IPS-18a (cell line): Measurements from ENCODE around the gene SMC1A.
A peak's percentile ranks its signal among the peaks of the same experiment; 100 is the strongest.
"Not testable (repeated sequence)": the region's sequence is repeated elsewhere in the genome, so short reads cannot be mapped to it uniquely, and the experiment has no call there.

Experiments
- H3K27ac ChIP-seq: one replicate; pipeline ENCODE4 v1.5.1; 2013; ENCODE audit warnings: low read length
- H3K27me3 ChIP-seq: one replicate; pipeline ENCODE4 v1.6.1; 2013; ENCODE audit warnings: mild to moderate bottlenecking, low read length; ENCODE audit not compliant: control insufficient read depth, insufficient read depth
- H3K36me3 ChIP-seq: one replicate; pipeline ENCODE4 v1.6.1; 2013; ENCODE audit warnings: low read depth, low read length; ENCODE audit not compliant: control insufficient read depth
- H3K4me1 ChIP-seq: one replicate; pipeline ENCODE4 v1.6.1; 2013; ENCODE audit warnings: low read depth, low read length; ENCODE audit not compliant: control insufficient read depth
- H3K4me3 ChIP-seq: one replicate; pipeline ENCODE4 v1.5.1; 2013; ENCODE audit warnings: low read length
- H3K9ac ChIP-seq: one replicate; pipeline ENCODE4 v1.6.1; 2013; ENCODE audit warnings: mild to moderate bottlenecking, low read length, moderate library complexity
- H3K9me3 ChIP-seq: one replicate; pipeline ENCODE4 v1.6.1; 2013; ENCODE audit warnings: low read depth, low read length; ENCODE audit not compliant: control insufficient read depth

SMC1A gene

DNA sequence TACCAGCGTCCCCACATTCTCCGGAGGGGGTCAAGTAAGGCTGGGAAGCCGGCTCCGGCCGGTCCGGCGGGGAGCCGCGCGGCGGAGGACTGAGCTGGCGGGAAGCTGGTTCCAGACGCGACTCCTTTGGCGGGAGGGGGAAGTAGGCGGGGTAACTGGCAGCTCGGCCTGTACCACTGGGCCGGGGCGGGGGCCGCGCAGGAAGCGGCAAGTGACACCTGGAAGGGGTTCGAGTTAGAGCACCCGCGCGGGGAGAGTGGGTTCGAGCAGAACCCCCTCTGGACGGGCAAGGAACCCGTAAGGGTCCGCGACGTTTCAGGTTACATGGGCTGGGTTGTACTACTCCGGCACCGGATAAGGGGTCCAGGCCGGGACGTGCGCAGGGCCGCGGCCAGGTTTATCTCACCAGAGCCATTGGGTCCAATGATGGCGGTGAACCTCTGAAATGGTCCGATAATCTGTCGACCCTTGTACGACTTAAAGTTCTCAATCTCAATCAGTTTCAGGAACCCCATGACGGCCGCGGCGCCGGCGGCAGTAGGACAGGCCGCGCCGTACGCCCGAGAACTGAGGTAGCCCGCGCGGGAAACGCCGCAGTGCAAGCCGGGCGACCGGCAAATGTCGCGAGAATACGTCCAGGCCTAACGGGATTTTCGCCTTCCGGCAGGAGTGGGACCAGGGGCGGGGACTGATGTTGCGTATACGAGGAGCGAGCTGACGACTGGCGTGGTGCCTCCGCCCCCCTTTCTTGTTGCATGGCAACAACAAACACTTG is at the start of gene SMC1A:
Gene SMC1A, minus strand, starts transcription at position 569 of the 775 bp plus-strand sequence. Its CDS starts 54 bp downstream, at position 515.
- Histone ChIP-seq H3K9ac (peak within 1 kb of the TSS; percentile 98), H3K9me3 (no peaks in the 10 kb centered on the region), H3K4me1 (peaks cover 4% of the 10 kb centered on the region), H3K36me3 (no peaks in the 10 kb centered on the region), H3K4me3 (peak within 1 kb of the TSS; percentile 93), H3K27me3 (no peaks in the 10 kb centered on the region), H3K27ac (peak within 1 kb of the TSS; percentile 90)

DNA sequence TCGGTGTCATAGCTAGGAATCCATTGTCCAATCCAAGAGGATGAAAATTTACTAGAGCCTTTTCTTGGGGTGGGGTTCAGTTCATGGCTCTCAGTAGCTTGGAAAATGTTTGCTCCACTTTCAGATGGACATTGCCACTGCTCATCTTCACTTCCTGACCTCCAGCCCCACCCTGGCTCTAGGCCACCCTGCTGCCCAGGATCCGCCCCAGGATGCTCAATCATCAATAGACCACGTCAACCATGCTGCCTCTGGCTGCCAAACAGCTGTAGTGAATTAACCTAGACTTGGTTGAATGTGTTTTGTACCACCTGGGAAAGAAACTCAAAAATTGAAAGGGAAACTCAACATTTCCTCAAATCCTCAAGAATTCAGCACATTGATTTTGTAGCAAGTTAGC is 48.9 kb upstream of the SMC1A start:
- Histone ChIP-seq H3K4me1 (no peaks in the 10 kb centered on the region), H3K9me3 (peaks cover 5% of the 10 kb centered on the region), H3K4me3 (no peak overlapping the region), H3K27ac (no peak overlapping the region), H3K27me3 (no peaks in the 10 kb centered on the region), H3K36me3 (no peaks in the 10 kb centered on the region), H3K9ac (no peak overlapping the region)

DNA sequence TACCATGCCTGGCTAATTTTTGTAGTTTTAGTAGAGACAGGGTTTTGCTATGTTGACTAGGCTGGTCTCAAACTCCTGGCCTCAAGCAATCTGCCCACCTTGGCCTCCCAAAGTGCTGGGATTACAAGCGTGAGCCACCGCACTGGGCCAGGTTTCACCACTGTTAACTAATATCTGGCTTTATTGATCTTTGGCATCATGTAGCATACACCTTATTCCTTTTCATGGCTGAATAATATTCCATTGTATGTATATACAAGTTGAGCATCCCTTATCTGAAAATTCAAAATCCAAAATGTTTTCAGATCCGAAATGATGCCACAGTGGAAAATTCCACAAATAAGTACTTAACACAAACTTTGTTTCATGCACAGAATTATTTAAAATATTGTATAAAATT is 46.2 kb upstream of the SMC1A start:
- H3K9ac ChIP-seq, H3K27me3 ChIP-seq, H3K27ac ChIP-seq, H3K4me3 ChIP-seq, H3K4me1 ChIP-seq, H3K9me3 ChIP-seq, H3K36me3 ChIP-seq: not testable (repeated sequence)

DNA sequence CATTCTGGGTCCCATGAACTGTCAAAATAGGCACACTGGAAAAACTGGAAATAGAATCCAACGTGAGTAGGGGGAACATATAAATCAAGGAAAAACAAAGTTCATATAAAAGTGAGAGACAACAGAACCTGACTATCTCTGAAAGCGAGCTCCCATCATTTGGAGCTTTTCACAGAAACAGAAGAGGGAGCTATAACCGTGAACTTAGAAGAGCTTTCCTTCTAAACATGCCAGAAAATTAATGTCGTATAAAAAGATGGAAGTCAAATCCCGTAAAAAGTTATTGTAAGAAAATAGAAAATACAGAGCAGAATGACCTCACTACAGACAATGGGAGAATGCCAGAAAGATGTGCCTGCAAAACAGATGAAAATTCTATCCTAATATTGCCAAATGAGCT is 35.6 kb upstream of the SMC1A start:
- Histone ChIP-seq H3K36me3 (no peaks in the 10 kb centered on the region), H3K4me1 (no peaks in the 10 kb centered on the region), H3K4me3 (no peak overlapping the region), H3K9me3 (no peaks in the 10 kb centered on the region), H3K27me3 (no peaks in the 10 kb centered on the region), H3K27ac (no peak overlapping the region), H3K9ac (no peak overlapping the region)

DNA sequence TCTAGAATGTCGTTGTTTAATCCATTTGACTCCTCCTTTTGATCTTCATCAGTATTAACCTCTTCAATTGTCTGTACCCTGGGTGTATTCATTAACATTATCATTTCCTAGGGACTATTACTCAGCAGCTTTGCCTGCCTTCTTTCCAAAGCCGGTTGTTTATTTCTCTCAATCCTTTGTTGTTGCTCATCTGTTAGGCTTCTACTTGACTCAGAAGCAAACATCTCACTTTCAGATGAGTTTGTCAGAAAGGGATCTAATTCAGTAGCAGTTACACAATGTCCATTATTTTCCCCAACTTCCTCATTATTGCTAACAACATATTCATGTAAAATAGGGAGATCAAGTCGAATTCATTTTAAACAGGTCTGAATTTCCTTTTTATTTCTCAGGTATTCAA is 33.8 kb upstream of the SMC1A start:
- Histone ChIP-seq H3K36me3 (no peaks in the 10 kb centered on the region), H3K4me1 (no peaks in the 10 kb centered on the region), H3K4me3 (no peak overlapping the region)

DNA sequence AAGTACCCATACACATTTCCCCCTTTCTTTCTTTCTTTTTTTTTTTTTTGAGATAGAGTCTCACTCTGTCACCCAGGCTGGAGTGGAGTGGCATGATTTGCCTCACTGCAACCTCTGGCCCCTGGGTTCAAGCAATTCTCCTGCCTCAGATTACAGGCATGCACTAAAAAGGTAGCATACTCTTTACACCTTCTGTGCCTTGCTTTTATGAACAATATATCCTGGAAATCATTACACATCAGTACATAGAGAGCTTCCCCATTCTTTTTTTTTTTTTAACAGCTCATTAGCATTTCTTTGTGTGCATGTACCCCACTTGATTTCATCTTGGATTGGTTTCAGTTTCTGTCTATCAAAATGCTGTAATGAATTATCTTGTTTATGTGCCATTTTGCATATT is 30.4 kb upstream of the SMC1A start:
- no peaks in the 10 kb centered on the region for H3K36me3 ChIP-seq
- H3K27me3 ChIP-seq: no peaks in the 10 kb centered on the region

More for the DNA sequence above, 33.8 kb upstream of the SMC1A start:
- H3K9ac ChIP-seq: no peak overlapping the region
- H3K27ac ChIP-seq: no peak overlapping the region
- no peaks in the 10 kb centered on the region for H3K9me3 ChIP-seq
- H3K27me3 ChIP-seq: no peaks in the 10 kb centered on the region

DNA sequence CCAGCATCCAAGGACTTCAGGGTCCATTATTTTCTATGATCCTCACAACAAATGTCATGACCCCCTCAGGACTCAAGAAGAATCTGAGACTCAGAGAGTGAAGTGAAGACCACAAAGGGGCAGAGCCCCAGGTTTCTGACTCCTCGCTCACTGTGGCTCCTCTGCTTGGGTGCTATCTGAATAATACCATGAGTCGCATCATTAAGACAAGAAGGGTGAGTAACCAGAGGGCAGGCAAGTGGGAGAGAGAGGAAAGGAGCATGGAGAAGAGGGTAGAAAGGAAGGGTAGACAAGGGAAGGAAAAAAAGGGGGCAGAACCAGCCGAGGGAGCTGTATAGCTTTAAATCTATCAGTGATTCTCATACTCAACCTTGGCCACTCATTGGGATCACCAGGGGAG is 27.2 kb upstream of the SMC1A start:
- H3K36me3 ChIP-seq: no peaks in the 10 kb centered on the region
- peaks cover 10% of the 10 kb centered on the region for H3K9me3 ChIP-seq

More for the DNA sequence above, 30.4 kb upstream of the SMC1A start:
- Histone ChIP-seq H3K4me1 (no peaks in the 10 kb centered on the region), H3K4me3 (no peak overlapping the region), H3K9me3 (peaks cover 10% of the 10 kb centered on the region), H3K9ac (no peak overlapping the region), H3K27ac (no peak overlapping the region)

DNA sequence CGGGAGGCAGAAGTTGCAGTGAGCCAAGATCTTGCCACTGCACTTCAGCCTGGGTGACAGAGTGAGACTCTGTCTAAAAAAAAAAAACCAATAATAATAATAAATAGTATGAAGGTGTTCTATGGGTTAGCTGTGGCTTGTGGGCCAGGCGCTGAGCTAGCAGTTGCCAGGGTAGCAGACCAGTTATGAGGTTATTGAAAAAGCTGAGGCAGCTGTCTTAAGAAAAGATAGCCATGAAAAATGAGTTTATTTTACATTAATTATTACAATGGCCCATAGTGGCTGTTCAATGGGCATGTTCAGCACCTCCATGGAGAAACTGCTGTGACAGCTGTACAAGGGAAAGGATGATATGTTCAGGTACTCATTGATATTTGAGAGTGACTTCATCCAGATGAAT is 25.0 kb upstream of the SMC1A start:
- H3K27me3 ChIP-seq: no peaks in the 10 kb centered on the region
- peaks cover 10% of the 10 kb centered on the region for H3K9me3 ChIP-seq
- H3K4me1 ChIP-seq: no peaks in the 10 kb centered on the region
- no peak overlapping the region for H3K4me3 ChIP-seq
- no peak overlapping the region for H3K27ac ChIP-seq
- H3K9ac ChIP-seq: no peak overlapping the region
- no peaks in the 10 kb centered on the region for H3K36me3 ChIP-seq

More for the DNA sequence above, 27.2 kb upstream of the SMC1A start:
- Histone ChIP-seq H3K27ac (no peak overlapping the region), H3K9ac (no peak overlapping the region), H3K4me1 (no peaks in the 10 kb centered on the region), H3K27me3 (no peaks in the 10 kb centered on the region), H3K4me3 (no peak overlapping the region)

DNA sequence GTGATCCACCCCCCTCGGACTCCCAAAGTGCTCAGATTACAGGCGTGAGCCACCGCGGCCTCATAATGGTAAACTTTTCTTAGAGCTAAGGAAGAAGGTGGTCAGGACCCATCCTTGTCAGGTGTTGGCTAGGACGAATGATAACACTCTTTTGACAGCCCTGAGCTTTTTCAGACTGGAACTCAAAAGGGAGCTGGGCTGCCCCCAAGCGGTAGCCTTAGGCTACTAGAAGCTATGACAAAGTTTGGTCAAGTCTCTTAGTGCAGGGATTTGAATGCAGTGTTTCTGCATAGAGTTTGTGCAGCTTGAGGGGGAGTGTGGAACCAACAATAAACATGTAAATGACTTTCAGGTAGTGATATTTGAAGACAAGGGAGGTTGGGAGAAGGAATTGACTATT is 23.5 kb upstream of the SMC1A start:
- H3K9ac ChIP-seq: no peak overlapping the region
- no peak overlapping the region for H3K4me3 ChIP-seq
- peaks cover 10% of the 10 kb centered on the region for H3K9me3 ChIP-seq
- H3K27ac ChIP-seq: no peak overlapping the region
- H3K4me1 ChIP-seq: no peaks in the 10 kb centered on the region
- H3K27me3 ChIP-seq: peaks cover 5% of the 10 kb centered on the region
- no peaks in the 10 kb centered on the region for H3K36me3 ChIP-seq

DNA sequence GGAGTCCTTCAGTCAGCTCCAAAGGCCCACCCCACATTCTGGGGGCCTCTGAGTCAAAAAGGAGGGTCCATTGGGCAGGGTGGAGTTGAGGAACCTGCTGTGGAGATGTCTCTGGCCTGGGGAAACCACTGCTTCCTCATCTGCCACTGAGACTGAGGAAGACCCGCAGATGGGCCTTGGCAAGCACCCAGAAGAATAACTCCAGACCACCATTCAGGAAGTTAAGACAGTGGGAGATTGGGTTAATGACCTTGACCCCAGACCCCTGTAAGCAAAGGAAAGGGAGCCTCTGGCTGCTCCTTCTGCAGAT is 19.8 kb upstream of the SMC1A start:
- Histone ChIP-seq H3K27ac (no peak overlapping the region), H3K4me3 (peak overlapping the region; percentile 58), H3K9ac (no peak overlapping the region), H3K4me1 (no peaks in the 10 kb centered on the region), H3K9me3 (no peaks in the 10 kb centered on the region), H3K27me3 (peaks cover 12% of the 10 kb centered on the region), H3K36me3 (no peaks in the 10 kb centered on the region)

DNA sequence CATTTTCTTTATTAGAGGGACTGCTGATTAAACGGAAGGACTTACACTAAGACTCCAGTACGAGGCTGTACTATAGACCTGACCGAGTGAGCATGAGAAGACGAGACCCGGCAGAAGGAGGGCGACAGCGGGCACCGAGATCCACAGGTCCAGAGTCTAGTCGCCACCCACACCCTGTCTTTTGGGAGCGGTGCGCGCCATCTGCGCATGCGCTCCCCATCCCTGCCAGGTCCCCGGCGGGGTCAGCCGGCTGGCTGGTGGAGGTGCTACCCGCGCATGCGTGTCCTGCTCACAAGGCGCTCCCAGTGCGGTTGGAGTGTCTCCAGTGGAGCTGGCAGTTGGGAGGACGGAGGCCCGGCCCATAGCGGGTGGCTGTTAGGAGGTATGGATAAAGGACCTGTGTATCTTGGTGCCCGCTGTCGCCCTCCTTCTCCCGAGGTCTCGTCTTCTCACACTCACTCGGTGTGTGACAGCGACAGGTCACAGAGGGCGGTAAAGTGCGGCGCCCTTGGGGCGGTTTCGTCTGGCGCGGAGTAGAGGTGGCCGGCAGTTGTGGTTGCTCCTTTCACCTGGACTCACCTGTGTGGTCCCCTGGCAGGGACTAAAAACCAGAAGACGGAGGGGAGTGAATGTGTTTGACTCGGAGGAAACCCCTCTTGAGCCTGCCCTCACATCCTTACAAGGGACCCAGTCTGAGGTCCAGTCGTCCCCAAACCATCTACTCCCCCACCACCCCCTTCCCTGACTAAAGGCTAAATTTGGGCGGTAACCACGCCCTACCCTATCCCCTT is 19.3 kb upstream of the SMC1A start:
- H3K9ac ChIP-seq: no peak overlapping the region
- H3K27me3 ChIP-seq: peaks cover 12% of the 10 kb centered on the region
- no peaks in the 10 kb centered on the region for H3K9me3 ChIP-seq
- H3K4me3 ChIP-seq: peak overlapping the region; percentile 58
- H3K4me1 ChIP-seq: no peaks in the 10 kb centered on the region
- H3K27ac ChIP-seq: no peak overlapping the region
- H3K36me3 ChIP-seq: no peaks in the 10 kb centered on the region
